GM23248 (cell line): ENCODE data around the gene TMED4.

Experiments
- EZH2 ChIP-seq: fragments of 200-600 bp; sonication (generic); IDR thresholded peaks from 2 replicates; pipeline ENCODE4 v1.6.1; 2018; ENCODE audit warnings: antibody characterized with exemption, mild to moderate bottlenecking; ENCODE audit not compliant: insufficient read depth, poor library complexity, severe bottlenecking
- EZH2phosphoT487 ChIP-seq: fragments of 200-600 bp; sonication (generic); IDR thresholded peaks from 2 replicates; pipeline ENCODE4 v1.6.1; 2018; ENCODE audit warnings: antibody characterized with exemption, moderate library complexity, mild to moderate bottlenecking, low read depth; ENCODE audit not compliant: insufficient read depth

- TF ChIP-seq EZH2 = no peak
- TF ChIP-seq EZH2phosphoT487 = no peak
These were observed 25.4 kb upstream of the TMED4 start for GRCh38 chr7:44607141-44608068.
